Measurements from ENCODE around the gene NCAM2.

- TF ChIP-seq CTCF (IDR thresholded peaks at IDR 0.05 in 8 of 11, conservative IDR thresholded peaks at IDR 0.05 in 3 of 11) (no peak), POLR2A (IDR thresholded peaks at IDR 0.05) (no peak)
Observed at GRCh38 chr21:21132390-21132789, 134.2 kb downstream of the NCAM2 start.
